Measurements from ENCODE around the gene FER.
A peak's percentile ranks its signal among the peaks of the same experiment; 100 is the strongest.

Gene FER

GRCh38 chr5:108730617-108731340 lies 16.9 kb upstream of the FER start:
- Histone ChIP-seq H3K9ac (no peak overlapping the region), H3K9me3 (ENCODE audit: control insufficient read depth, low read length) (no peaks in the 10 kb centered on the region), H2AFZ (no peak overlapping the region), H3K27me3 (ENCODE audit: control insufficient read depth, insufficient read depth, low read length) (no peaks in the 10 kb centered on the region), H3K4me1 (peaks cover 12% of the 10 kb centered on the region), H3K36me3 (ENCODE audit: control insufficient read depth, insufficient read depth, low read length) (no peaks in the 10 kb centered on the region), H3K4me2 (ENCODE audit: low read length) (no peak overlapping the region), H3K27ac (no peak overlapping the region), H3K4me3 (ENCODE audit: low read depth, low read length) (no peak overlapping the region), H3K79me2 (no peaks in the 10 kb centered on the region)
- TF ChIP-seq CTCF (IDR thresholded peaks at IDR 0.05), result no peak

- Histone ChIP-seq H3K9me3 (ENCODE audit: control insufficient read depth, low read length) (no peaks in the 10 kb centered on the region), H3K4me1 (peaks cover 3% of the 10 kb centered on the region), H3K9ac (no peak overlapping the region), H3K27me3 (ENCODE audit: control insufficient read depth, insufficient read depth, low read length) (no peaks in the 10 kb centered on the region), H3K36me3 (ENCODE audit: control insufficient read depth, insufficient read depth, low read length) (no peaks in the 10 kb centered on the region), H3K79me2 (no peaks in the 10 kb centered on the region), H2AFZ (peak overlapping the region; percentile 65), H3K4me3 (ENCODE audit: low read depth, low read length) (peak overlapping the region; percentile 27), H3K4me2 (ENCODE audit: low read length) (peak overlapping the region; percentile 58), H3K27ac (peak overlapping the region; percentile 76)
- TF ChIP-seq CTCF (IDR thresholded peaks at IDR 0.05), result no peak
Measured at GRCh38 chr5:108735790-108736189, 11.9 kb upstream of the FER start.

GRCh38 chr5:108736855-108737254 lies 10.8 kb upstream of the FER start:
- Histone ChIP-seq H3K4me1 (peaks cover 3% of the 10 kb centered on the region), H3K4me3 (ENCODE audit: low read depth, low read length) (no peak overlapping the region)
- no peak for TF ChIP-seq CTCF (IDR thresholded peaks at IDR 0.05)

GRCh38 chr5:108739376-108739775 lies 8.3 kb upstream of the FER start:
- Histone ChIP-seq H3K36me3 (ENCODE audit: control insufficient read depth, insufficient read depth, low read length) (no peaks in the 10 kb centered on the region), H3K4me1 (peaks cover 3% of the 10 kb centered on the region), H2AFZ (no peak overlapping the region), H3K27me3 (ENCODE audit: control insufficient read depth, insufficient read depth, low read length) (no peaks in the 10 kb centered on the region), H3K4me2 (ENCODE audit: low read length) (no peak overlapping the region), H3K9me3 (ENCODE audit: control insufficient read depth, low read length) (no peaks in the 10 kb centered on the region), H3K9ac (no peak overlapping the region), H3K4me3 (ENCODE audit: low read depth, low read length) (no peak overlapping the region), H3K79me2 (no peaks in the 10 kb centered on the region), H3K27ac (no peak overlapping the region)
- no peak for TF ChIP-seq CTCF (IDR thresholded peaks at IDR 0.05)

More at GRCh38 chr5:108736855-108737254, 10.8 kb upstream of the FER start:
- H3K27ac ChIP-seq, result no peak overlapping the region
- no peaks in the 10 kb centered on the region for H3K36me3 ChIP-seq (ENCODE audit: control insufficient read depth, insufficient read depth, low read length)
- H2AFZ ChIP-seq, result no peak overlapping the region
- H3K79me2 ChIP-seq, result no peaks in the 10 kb centered on the region
- H3K4me2 ChIP-seq (ENCODE audit: low read length), result no peak overlapping the region
- H3K9me3 ChIP-seq (ENCODE audit: control insufficient read depth, low read length), result no peaks in the 10 kb centered on the region
- H3K9ac ChIP-seq, result no peak overlapping the region
- no peaks in the 10 kb centered on the region for H3K27me3 ChIP-seq (ENCODE audit: control insufficient read depth, insufficient read depth, low read length)

- Histone ChIP-seq H3K4me1 (peaks cover 3% of the 10 kb centered on the region), H3K4me2 (ENCODE audit: low read length) (no peak overlapping the region), H3K27me3 (ENCODE audit: control insufficient read depth, insufficient read depth, low read length) (no peaks in the 10 kb centered on the region), H2AFZ (no peak overlapping the region), H3K79me2 (no peaks in the 10 kb centered on the region), H3K27ac (no peak overlapping the region), H3K9me3 (ENCODE audit: control insufficient read depth, low read length) (no peaks in the 10 kb centered on the region), H3K36me3 (ENCODE audit: control insufficient read depth, insufficient read depth, low read length) (no peaks in the 10 kb centered on the region), H3K4me3 (ENCODE audit: low read depth, low read length) (no peak overlapping the region), H3K9ac (no peak overlapping the region)
- TF ChIP-seq CTCF (IDR thresholded peaks at IDR 0.05), result no peak
Measured at GRCh38 chr5:108739906-108740305, 7.8 kb upstream of the FER start.

All from parathyroid adenoma (tissue), 2 donors.